Panc1 (cell line): ENCODE results near the gene TSC22D1.

Experiments used
- CTCF ChIP-seq: fragments of 450-650 bp; IDR thresholded peaks from 2 replicates; pipeline ENCODE4 v1.5.1; 2017; ENCODE audit warnings: mild to moderate bottlenecking
- POLR2AphosphoS5 ChIP-seq: IDR thresholded peaks from 2 replicates; pipeline ENCODE4 v1.6.1; 2012; ENCODE audit warnings: mild to moderate bottlenecking, low read depth, low read length, moderate library complexity
- SIN3A ChIP-seq: IDR thresholded peaks from 2 replicates; pipeline ENCODE4 v1.6.1; 2012; ENCODE audit warnings: low read depth, mild to moderate bottlenecking, low read length, moderate library complexity, borderline replicate concordance; ENCODE audit not compliant: insufficient read depth
- TCF7L2 ChIP-seq: IDR thresholded peaks from 2 replicates; pipeline ENCODE4 v1.6.1; 2011; ENCODE audit warnings: mild to moderate bottlenecking, low read depth, low read length, inconsistent platforms
- TF ChIP-seq, protein P1 (sequence below), 2 experiments: IDR thresholded peaks; 2 replicates each; pipeline ENCODE4 v1.6.1; 2011 to 2012; ENCODE audit warnings: low read depth in 2 of 2, control low read depth in 1 of 2, low read length in 1 of 2, mild to moderate bottlenecking in 1 of 2, moderate library complexity in 1 of 2; ENCODE audit not compliant: insufficient read depth in 1 of 2

GRCh38 chr13:44565881-44566280 is 10.2 kb downstream of the TSC22D1 start:
- TF ChIP-seq CTCF, result no peak
- TF ChIP-seq, protein P1, sequence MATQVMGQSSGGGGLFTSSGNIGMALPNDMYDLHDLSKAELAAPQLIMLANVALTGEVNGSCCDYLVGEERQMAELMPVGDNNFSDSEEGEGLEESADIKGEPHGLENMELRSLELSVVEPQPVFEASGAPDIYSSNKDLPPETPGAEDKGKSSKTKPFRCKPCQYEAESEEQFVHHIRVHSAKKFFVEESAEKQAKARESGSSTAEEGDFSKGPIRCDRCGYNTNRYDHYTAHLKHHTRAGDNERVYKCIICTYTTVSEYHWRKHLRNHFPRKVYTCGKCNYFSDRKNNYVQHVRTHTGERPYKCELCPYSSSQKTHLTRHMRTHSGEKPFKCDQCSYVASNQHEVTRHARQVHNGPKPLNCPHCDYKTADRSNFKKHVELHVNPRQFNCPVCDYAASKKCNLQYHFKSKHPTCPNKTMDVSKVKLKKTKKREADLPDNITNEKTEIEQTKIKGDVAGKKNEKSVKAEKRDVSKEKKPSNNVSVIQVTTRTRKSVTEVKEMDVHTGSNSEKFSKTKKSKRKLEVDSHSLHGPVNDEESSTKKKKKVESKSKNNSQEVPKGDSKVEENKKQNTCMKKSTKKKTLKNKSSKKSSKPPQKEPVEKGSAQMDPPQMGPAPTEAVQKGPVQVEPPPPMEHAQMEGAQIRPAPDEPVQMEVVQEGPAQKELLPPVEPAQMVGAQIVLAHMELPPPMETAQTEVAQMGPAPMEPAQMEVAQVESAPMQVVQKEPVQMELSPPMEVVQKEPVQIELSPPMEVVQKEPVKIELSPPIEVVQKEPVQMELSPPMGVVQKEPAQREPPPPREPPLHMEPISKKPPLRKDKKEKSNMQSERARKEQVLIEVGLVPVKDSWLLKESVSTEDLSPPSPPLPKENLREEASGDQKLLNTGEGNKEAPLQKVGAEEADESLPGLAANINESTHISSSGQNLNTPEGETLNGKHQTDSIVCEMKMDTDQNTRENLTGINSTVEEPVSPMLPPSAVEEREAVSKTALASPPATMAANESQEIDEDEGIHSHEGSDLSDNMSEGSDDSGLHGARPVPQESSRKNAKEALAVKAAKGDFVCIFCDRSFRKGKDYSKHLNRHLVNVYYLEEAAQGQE (IDR thresholded peaks at IDR 0.05; ENCODE audit: insufficient read depth in 1 of 2, low read depth in 2 of 2, low read length in 1 of 2), result no peak
- no peak for TF ChIP-seq TCF7L2
- no peak for TF ChIP-seq POLR2AphosphoS5
- no peak for TF ChIP-seq SIN3A
